Stimulated activated CD4-positive, alpha-beta T cell treated with anti-CD3 and anti-CD28 coated beads, Interleukin-4, amount 100 ng/mL, for 4 hours (primary cell): ENCODE data around the gene NXPH4.

Experiments used
- DNase-seq, 2 experiments: peaks; one replicate each; pipeline ENCODE4 v3.0.0-alpha.2; 2020

The NXPH4 gene

DNA sequence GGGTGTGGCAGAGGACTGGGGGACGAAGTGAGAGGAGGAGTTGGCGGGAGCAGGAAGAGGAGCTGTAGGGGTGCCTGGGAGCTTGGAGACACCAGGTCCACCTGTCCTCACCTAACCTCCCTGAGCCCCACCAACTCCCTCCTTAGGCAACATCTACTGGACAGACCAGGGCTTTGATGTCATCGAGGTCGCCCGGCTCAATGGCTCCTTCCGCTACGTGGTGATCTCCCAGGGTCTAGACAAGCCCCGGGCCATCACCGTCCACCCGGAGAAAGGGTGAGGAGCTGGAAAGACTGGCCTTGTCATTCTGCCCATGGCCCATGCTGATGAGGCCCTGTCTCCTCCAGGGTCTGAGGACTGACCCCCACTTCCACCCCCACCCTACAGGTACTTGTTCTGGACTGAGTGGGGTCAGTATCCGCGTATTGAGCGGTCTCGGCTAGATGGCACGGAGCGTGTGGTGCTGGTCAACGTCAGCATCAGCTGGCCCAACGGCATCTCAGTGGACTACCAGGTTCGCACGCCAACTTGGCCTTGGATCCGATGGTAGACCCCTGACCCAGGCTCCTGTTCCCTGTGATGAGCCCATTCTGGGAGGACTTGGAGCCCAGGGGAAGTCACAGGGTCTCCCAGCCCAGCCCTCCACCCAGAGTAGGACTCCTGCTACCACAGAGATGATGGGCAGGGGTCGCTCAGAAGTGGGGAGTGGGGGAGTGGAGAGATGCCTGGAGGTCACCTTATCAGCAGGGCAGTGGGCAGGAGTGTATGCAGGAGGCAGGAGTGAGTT lies 32.5 kb upstream of the NXPH4 start:
- DNase-seq = no peak

DNA sequence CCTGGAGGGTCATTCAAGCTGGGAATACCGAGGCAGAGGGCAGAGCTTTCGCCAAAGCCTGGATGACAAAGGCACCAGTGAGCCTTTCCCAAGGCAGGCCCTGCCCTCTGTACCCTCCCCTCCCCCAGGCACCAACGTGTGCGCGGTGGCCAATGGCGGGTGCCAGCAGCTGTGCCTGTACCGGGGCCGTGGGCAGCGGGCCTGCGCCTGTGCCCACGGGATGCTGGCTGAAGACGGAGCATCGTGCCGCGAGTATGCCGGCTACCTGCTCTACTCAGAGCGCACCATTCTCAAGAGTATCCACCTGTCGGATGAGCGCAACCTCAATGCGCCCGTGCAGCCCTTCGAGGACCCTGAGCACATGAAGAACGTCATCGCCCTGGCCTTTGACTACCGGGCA lies 31.2 kb upstream of the NXPH4 start:
- no peak for DNase-seq

DNA sequence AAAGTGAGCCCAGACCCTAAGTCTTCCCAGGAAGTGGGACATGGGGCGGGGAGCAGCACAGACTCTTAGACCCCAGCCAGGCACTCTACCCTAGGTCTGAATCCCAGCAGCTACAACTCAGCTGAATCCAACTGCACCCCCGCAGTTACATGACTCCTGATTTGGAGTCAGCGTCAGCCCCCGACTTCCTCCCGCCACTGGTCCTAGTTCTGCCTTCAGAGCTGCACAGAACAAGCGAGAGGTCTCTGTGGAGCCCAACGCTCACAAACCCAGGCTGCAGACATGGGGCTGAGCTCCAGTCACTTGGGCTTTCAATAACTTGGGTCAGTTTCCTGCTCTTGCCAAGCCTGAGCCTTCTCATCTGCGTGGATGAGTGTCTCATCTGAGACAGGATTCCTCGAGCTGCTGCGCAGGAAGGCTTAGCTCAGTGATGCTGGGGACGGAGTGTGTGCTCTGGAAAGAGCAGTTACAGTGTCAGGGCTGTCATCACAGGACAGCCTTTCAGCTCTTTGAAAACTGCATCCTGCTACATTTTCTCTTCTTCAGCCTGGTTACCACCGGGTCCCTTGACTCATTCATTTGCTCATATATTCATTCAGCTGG lies 30.6 kb upstream of the NXPH4 start:
- no peak for DNase-seq

DNA sequence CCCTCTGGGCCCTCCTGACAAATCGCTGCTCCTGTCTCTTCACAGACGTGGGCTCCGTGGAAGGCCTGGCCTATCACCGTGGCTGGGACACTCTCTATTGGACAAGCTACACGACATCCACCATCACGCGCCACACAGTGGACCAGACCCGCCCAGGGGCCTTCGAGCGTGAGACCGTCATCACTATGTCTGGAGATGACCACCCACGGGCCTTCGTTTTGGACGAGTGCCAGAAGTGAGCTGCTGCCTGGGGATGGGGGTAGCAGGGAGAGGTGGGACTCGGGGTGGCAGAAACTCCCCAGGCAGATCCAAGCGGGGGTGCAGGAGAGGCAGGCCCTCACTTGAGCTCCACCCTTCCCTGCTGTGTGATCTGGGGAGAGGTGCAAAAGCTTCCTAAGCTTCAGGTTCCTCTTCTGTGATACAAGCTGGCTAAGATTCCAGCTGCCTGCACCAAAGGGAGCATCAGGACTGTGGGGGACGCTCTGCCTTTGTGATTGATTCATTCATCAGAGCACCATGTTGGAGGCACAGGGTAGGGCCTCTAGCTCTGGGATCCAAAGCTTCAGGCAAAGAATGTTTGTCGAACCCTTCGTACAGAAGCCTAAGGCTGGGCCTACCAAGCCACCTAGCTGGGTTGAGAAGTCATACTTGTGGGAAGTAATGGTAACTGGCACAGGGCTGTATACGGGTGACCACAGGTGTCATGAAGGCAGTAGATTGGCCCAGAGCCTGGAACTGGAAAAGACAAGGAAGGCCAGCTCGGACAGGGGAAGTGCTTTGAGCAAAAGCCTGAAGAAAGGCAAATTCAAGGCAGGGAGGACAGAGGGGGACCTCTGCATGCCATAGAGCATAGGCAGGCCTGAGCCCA lies 29.1 kb upstream of the NXPH4 start:
- no peak for DNase-seq

DNA sequence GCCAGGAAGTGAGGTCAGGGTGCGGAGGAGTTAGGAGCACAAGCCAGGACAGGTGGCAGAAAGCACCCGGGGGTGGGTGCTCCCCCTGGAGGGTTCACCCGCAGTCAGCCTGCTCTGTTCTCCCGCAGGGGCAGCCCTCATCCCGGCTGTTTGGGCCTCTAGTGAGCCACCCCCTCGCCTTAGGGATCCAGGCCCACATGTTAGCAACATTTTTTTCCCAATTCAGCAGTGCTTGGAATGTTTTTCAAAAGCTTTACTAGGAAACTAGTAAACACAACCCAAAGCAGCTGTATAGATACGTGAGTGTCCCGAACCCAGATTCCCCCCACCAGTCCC lies 28.5 kb upstream of the NXPH4 start:
- no peak for DNase-seq

DNA sequence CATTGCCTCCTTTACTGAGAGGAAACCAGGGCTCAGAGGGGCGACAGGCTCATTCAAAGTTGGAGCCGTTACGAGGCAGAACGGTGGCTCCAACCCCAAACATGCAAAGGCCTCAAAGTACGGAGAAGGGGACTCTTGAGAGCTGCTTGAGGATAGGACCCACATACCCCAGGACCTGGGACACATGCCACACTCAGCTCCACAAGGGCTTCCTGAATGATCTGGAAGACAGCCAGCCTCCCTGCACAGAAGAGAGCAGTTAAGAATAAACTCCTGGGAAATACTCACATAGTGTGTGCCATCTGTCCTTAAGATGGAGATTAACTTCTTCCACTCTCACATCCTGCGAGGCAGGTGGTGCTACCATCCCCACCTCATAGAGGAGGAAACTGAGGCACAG lies 26.6 kb upstream of the NXPH4 start:
- no peak for DNase-seq

DNA sequence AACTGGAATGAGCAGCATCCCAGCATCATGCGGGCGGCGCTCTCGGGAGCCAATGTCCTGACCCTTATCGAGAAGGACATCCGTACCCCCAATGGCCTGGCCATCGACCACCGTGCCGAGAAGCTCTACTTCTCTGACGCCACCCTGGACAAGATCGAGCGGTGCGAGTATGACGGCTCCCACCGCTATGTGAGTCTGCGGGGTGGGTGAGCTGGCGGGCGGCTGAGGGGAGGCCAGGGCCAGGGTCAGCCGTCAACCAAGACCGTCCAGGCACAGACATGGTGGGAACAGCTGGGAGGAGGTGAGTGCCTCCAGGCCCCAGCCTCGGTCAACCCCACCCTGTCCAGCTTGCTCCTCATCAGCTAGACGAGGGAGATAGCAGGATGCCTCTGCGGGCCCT lies 25.8 kb upstream of the NXPH4 start:
- DNase-seq = no peak

DNA sequence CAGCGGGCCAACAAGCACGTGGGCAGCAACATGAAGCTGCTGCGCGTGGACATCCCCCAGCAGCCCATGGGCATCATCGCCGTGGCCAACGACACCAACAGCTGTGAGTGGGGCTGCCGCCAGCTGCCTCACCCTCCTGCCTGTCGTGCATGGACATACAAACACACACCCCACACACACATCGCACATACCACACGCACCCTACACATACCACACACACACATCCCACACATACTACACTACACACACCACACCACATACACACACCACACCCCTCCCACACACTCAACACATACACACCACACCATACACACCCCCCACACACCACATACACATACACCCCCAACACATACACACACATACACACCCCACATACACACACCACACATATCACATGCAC lies 25.2 kb upstream of the NXPH4 start:
- DNase-seq = no peak

DNA sequence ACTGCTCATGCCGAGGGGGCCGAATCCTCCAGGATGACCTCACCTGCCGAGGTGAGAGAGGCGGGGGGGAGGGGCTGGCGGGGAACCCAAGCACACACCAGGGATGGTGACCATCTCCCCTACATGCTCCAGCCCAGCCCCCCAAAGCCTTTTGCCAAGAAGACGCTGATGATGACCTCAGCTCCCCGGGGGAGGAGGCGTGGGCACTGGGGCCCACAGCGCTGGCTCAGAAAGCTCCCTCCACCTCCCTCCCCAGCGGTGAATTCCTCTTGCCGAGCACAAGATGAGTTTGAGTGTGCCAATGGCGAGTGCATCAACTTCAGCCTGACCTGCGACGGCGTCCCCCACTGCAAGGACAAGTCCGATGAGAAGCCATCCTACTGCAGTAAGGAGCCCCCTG lies 23.7 kb upstream of the NXPH4 start:
- no peak for DNase-seq

DNA sequence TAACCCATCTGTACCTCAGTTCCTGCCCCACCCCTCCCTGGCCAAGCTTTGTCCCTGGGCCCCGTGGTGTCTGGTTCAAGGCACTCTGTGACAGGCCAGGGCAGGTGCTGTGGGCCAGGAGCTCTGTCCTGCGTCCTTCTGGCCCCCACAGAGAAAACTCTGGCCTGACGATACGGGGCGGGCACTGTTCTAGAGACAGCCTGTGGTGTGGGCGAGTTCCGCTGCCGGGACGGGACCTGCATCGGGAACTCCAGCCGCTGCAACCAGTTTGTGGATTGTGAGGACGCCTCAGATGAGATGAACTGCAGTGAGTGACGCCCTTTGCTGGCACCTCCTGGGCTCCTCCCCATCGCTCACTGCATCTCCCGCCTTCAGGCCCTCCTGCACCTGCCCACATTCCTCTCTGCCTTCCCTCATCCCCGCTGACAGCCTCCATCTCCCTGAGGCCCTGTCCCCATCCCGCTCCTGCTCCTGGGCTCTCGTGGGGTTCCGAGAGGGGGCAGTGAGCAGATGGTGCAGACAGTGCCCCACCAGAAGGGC lies 22.8 kb upstream of the NXPH4 start:
- DNase-seq = no peak

DNA sequence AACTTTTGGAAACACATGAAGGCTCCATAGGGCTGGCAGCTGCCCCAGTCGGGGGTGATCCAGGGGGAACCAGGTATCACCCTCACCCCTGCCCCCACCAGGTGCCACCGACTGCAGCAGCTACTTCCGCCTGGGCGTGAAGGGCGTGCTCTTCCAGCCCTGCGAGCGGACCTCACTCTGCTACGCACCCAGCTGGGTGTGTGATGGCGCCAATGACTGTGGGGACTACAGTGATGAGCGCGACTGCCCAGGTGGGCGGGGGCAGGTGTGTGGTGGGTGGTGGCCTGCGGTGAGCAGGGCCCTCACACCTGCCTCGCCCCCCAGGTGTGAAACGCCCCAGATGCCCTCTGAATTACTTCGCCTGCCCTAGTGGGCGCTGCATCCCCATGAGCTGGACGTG lies 22.3 kb upstream of the NXPH4 start:
- DNase-seq = no peak

DNA sequence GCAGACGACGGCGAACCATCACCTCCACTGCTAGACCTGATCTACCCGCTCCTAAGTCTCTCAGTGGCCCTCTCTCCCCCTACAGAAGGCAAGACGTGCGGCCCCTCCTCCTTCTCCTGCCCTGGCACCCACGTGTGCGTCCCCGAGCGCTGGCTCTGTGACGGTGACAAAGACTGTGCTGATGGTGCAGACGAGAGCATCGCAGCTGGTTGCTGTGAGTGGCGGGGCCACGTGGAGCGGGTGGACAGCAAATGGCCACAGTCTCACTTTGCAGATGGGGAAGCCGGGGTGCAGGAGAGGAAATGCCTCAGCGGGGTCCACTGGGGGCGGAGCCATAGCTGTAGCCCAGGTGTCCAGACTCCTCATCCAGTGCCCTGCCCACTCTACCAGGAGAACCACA lies 21.4 kb upstream of the NXPH4 start:
- no peak for DNase-seq

DNA sequence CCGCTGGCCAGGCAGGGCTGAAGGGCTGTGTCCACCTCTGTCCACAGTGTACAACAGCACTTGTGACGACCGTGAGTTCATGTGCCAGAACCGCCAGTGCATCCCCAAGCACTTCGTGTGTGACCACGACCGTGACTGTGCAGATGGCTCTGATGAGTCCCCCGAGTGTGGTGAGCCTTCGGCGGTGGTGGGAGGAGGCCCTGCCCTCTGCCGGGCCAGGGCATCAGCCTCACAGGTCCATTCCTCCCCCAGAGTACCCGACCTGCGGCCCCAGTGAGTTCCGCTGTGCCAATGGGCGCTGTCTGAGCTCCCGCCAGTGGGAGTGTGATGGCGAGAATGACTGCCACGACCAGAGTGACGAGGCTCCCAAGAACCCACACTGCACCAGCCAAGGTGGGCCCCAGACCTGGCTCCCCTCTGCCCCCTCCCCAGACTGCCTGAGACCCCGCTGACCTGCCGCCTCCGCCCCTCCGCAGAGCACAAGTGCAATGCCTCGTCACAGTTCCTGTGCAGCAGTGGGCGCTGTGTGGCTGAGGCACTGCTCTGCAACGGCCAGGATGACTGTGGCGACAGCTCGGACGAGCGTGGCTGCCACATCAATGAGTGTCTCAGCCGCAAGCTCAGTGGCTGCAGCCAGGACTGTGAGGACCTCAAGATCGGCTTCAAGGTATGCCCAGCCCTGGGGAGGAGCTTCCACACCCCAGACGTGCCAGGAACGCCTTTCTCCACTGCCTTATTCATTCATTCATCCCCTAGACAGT lies 20.8 kb upstream of the NXPH4 start:
- DNase-seq = no peak

DNA sequence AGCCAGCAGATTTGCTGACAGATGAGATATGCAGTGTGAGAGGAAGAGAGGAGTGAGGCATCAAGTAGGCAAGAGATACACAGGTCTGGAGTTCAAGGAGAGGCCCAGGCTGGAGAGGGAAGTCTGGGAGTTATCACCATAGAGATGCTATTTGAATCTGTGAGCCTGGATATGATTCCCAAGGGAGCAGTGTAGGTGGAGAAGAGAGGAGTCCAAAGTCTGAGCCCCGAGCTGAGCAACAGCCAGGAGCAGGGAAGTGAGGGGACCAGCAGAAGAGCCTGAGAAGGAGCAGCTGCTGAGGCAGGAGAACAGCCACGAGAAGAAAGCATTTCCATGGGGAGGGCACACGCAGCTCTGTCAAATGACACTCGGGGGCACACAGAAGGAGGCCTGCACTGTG lies 20.2 kb upstream of the NXPH4 start:
- DNase-seq = no peak

DNA sequence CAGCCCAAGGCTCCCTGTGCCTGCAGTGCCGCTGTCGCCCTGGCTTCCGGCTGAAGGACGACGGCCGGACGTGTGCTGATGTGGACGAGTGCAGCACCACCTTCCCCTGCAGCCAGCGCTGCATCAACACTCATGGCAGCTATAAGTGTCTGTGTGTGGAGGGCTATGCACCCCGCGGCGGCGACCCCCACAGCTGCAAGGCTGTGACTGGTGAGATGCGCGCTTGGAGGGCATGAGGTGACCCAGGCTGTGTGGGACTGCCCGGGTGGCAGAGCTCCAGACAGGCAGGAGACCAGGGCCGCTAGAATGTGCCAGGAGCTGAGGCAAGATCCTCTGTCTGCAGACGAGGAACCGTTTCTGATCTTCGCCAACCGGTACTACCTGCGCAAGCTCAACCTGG lies 19.6 kb upstream of the NXPH4 start:
- DNase-seq = no peak

DNA sequence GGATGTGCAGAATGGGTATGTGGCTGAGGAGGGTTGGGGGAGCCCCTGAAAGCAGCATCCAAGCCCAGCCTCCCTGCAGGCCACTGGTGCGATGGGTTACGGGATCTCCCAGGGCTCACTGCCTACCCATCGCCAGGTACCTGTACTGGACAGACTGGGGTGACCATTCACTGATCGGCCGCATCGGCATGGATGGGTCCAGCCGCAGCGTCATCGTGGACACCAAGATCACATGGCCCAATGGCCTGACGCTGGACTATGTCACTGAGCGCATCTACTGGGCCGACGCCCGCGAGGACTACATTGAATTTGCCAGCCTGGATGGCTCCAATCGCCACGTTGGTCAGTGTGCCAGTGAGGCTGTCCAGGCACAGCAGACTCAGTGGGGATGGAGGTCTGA lies 18.3 kb upstream of the NXPH4 start:
- no peak for DNase-seq

DNA sequence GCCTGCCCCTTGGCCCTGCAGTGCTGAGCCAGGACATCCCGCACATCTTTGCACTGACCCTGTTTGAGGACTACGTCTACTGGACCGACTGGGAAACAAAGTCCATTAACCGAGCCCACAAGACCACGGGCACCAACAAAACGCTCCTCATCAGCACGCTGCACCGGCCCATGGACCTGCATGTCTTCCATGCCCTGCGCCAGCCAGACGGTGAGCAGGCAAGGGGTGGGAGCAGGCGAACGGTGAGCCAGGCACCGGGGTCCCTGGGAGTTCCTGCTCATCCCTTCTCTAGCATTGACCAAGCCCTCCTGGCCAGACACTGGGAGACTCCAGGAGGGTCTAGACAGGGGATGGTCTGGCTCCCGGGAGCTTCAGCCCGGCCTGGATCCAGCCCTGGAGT lies 17.4 kb upstream of the NXPH4 start:
- no peak for DNase-seq

DNA sequence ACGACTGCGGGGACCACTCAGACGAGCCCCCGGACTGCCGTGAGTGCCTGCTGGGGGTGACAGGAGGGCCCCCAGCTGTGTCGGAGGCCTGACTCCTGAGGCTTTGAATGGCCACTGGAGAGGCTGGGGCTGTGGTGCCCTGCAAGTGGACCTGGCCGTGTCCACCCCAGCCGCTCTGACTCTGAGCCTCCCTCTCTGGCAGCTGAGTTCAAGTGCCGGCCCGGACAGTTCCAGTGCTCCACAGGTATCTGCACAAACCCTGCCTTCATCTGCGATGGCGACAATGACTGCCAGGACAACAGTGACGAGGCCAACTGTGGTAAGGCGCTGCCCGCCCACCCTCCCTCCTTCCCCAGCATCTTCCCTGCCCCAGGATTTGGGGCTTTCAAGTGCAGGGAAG lies 16.1 kb upstream of the NXPH4 start:
- DNase-seq = no peak

DNA sequence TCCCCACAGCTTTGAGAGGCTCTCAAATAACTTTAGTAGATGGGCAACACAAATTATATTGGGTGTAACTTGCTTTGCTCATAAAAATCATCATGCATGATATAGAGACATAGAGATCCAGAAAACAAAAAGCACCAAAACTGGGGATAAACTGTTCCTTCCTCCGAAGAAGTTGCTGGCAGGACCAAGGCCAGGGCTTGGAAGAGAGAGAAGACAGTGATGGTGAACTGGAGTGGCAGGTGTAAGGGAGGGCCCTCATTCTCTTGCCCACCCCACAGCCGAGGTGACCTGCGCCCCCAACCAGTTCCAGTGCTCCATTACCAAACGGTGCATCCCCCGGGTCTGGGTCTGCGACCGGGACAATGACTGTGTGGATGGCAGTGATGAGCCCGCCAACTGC lies 15.4 kb upstream of the NXPH4 start:
- no peak for DNase-seq

DNA sequence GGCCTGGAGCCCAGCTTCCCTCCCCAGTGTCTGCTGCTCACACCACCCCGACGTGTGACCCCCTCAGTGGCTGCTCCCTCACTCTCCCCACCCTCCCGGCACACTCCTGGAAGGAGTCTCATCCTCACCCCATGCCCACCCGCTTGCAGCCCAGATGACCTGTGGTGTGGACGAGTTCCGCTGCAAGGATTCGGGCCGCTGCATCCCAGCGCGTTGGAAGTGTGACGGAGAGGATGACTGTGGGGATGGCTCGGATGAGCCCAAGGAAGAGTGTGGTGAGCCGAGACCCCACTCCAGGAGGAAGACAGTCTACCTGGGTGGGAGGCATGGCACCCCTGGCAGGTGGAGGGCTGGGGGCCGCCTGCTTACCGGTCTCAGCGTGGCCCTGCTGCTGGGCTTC lies 15.0 kb upstream of the NXPH4 start:
- DNase-seq = no peak

DNA sequence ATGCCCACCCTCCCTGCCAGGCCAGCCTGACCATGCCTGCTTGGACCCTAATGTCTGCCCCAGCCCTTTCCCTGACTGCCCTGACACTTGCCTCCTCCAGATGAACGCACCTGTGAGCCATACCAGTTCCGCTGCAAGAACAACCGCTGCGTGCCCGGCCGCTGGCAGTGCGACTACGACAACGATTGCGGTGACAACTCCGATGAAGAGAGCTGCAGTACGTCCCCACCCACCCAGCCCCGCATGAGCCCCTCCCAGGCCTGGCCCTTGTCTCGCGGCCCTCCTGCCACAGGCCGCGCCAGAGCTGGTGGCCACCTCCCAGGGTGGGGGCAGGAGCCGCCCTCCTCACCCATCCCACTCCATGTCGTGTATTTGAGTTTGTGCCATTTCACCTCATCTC lies 14.3 kb upstream of the NXPH4 start:
- DNase-seq = no peak

DNA sequence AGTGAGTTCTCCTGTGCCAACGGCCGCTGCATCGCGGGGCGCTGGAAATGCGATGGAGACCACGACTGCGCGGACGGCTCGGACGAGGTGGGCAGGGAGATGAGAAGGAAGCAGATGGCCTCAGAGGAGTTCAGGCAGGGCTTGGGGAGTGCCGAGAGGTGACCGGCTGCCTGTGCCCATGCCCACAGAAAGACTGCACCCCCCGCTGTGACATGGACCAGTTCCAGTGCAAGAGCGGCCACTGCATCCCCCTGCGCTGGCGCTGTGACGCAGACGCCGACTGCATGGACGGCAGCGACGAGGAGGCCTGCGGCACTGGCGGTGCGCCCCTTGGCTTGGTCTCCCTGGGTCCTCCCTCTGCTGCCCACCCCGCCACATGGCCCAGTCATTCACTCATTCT lies 13.4 kb upstream of the NXPH4 start:
- no peak for DNase-seq

DNA sequence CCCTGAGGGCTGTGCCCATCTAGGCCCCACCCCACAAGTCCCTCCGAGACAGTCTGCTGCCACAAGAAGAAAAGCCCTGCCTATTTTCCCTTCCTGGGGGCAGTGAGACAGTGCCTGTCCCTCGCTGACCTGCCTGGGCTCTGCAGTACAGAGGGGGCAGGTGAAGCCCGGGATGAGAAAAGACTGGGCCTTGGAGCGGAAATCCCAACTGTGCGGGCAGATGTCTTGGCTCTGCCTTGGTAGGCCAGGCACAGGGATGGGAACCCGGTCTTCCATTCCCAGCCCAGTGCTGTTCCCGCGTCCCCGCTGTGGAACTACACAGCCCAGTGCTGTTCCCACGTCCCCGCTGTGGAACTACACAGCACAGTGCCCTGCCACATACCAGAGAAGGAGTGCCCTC lies 12.8 kb upstream of the NXPH4 start:
- no peak for DNase-seq
